ENCODE data around the gene AK5.

Gene AK5

GRCh38 chr1:77349275-77349674, 67.5 kb downstream of the AK5 start:
- DNase-seq (ENCODE audit: low spot score), result no peak

GRCh38 chr1:77350012-77350770, 68.4 kb downstream of the AK5 start:
- DNase-seq (ENCODE audit: low spot score), result no peak

- no peak for DNase-seq (ENCODE audit: low spot score)
Measured at GRCh38 chr1:77354536-77354935, 72.7 kb downstream of the AK5 start.

- no peak for DNase-seq (ENCODE audit: low spot score)
Measured at GRCh38 chr1:77355010-77355409, 73.2 kb downstream of the AK5 start.

GRCh38 chr1:77356136-77356535, 74.3 kb downstream of the AK5 start:
- no peak for DNase-seq (ENCODE audit: low spot score)

- DNase-seq (ENCODE audit: low spot score), result no peak
Measured at GRCh38 chr1:77360256-77360655, 78.4 kb downstream of the AK5 start.

- DNase-seq (ENCODE audit: low spot score), result no peak
Measured at GRCh38 chr1:77361621-77362020, 79.8 kb downstream of the AK5 start.

GRCh38 chr1:77370161-77370560, 88.3 kb downstream of the AK5 start:
- no peak for DNase-seq (ENCODE audit: low spot score)

- DNase-seq (ENCODE audit: low spot score), result no peak
Measured at GRCh38 chr1:77370583-77371306, 88.9 kb downstream of the AK5 start.

- no peak for DNase-seq (ENCODE audit: low spot score)
Measured at GRCh38 chr1:77371396-77371795, 89.6 kb downstream of the AK5 start.

GRCh38 chr1:77373702-77374101, 91.9 kb downstream of the AK5 start:
- DNase-seq (ENCODE audit: low spot score), result no peak

- peak; percentile 85 for DNase-seq (ENCODE audit: low spot score)
Measured at GRCh38 chr1:77375541-77375940, 93.7 kb downstream of the AK5 start.

GRCh38 chr1:77375990-77376389, 94.2 kb downstream of the AK5 start:
- peak; percentile 97 for DNase-seq (ENCODE audit: low spot score)

- DNase-seq (ENCODE audit: low spot score), result peak; percentile 74
Measured at GRCh38 chr1:77378723-77379535, 97.1 kb downstream of the AK5 start.

GRCh38 chr1:77382366-77382765, 100.5 kb downstream of the AK5 start:
- no peak for DNase-seq (ENCODE audit: low spot score)

- DNase-seq (ENCODE audit: low spot score), result no peak
Measured at GRCh38 chr1:77383236-77383635, 101.4 kb downstream of the AK5 start.

GRCh38 chr1:77385551-77385950, 103.7 kb downstream of the AK5 start:
- DNase-seq (ENCODE audit: low spot score), result no peak

- DNase-seq (ENCODE audit: low spot score), result no peak
Measured at GRCh38 chr1:77386276-77386675, 104.5 kb downstream of the AK5 start.

- DNase-seq (ENCODE audit: low spot score), result no peak
Measured at GRCh38 chr1:77387553-77387952, 105.7 kb downstream of the AK5 start.

GRCh38 chr1:77388661-77389060, 106.8 kb downstream of the AK5 start:
- DNase-seq (ENCODE audit: low spot score), result no peak

- DNase-seq (ENCODE audit: low spot score), result no peak
Measured at GRCh38 chr1:77392486-77392885, 110.7 kb downstream of the AK5 start.

- DNase-seq (ENCODE audit: low spot score), result no peak
Measured at GRCh38 chr1:77394166-77394565, 112.3 kb downstream of the AK5 start.

Measured in SK-N-DZ (cell line).